ENCODE results near the gene KCTD4.

KCTD4 gene

GRCh38 chr13:45238945-45239795 lies 38.3 kb upstream of the KCTD4 start:
- H3K4me3 ChIP-seq (ENCODE audit: low read length): no peak overlapping the region
- no peak for TF ChIP-seq CTCF (conservative IDR thresholded peaks at IDR 0.05; ENCODE audit: low read depth, low read length)
- no peak for DNase-seq (ENCODE audit: low read depth)

GRCh38 chr13:45232591-45232990 lies 31.7 kb upstream of the KCTD4 start:
- DNase-seq (ENCODE audit: low read depth): no peak

GRCh38 chr13:45231722-45232121 lies 30.9 kb upstream of the KCTD4 start:
- peak; percentile 78 for DNase-seq (ENCODE audit: low read depth)
- TF ChIP-seq CTCF (conservative IDR thresholded peaks at IDR 0.05; ENCODE audit: low read depth, low read length): no peak

More at GRCh38 chr13:45232591-45232990, 31.7 kb upstream of the KCTD4 start:
- TF ChIP-seq CTCF (conservative IDR thresholded peaks at IDR 0.05; ENCODE audit: low read depth, low read length): no peak
- no peak overlapping the region for H3K4me3 ChIP-seq (ENCODE audit: low read length)

GRCh38 chr13:45231305-45231704 lies 30.5 kb upstream of the KCTD4 start:
- DNase-seq (ENCODE audit: low read depth): no peak
- no peak for TF ChIP-seq CTCF (conservative IDR thresholded peaks at IDR 0.05; ENCODE audit: low read depth, low read length)
- H3K4me3 ChIP-seq (ENCODE audit: low read length): no peak overlapping the region

More at GRCh38 chr13:45231722-45232121, 30.9 kb upstream of the KCTD4 start:
- no peak overlapping the region for H3K4me3 ChIP-seq (ENCODE audit: low read length)

GRCh38 chr13:45229172-45229571 lies 28.3 kb upstream of the KCTD4 start:
- no peak for TF ChIP-seq CTCF (conservative IDR thresholded peaks at IDR 0.05; ENCODE audit: low read depth, low read length)
- no peak for DNase-seq (ENCODE audit: low read depth)
- no peak overlapping the region for H3K4me3 ChIP-seq (ENCODE audit: low read length)

- no peak overlapping the region for H3K4me3 ChIP-seq (ENCODE audit: low read length)
- no peak for TF ChIP-seq CTCF (conservative IDR thresholded peaks at IDR 0.05; ENCODE audit: low read depth, low read length)
- DNase-seq (ENCODE audit: low read depth): no peak
Observed at GRCh38 chr13:45228002-45228401, 27.2 kb upstream of the KCTD4 start.

GRCh38 chr13:45226024-45226423 lies 25.2 kb upstream of the KCTD4 start:
- TF ChIP-seq CTCF (conservative IDR thresholded peaks at IDR 0.05; ENCODE audit: low read depth, low read length): no peak
- DNase-seq (ENCODE audit: low read depth): no peak

More at GRCh38 chr13:45226024-45226423, 25.2 kb upstream of the KCTD4 start:
- no peak overlapping the region for H3K4me3 ChIP-seq (ENCODE audit: low read length)

All from retinal pigment epithelial cell (primary cell).